HFFc6 (cell line): Measurements from ENCODE around the gene PRH2. TPM values are rescaled to one million over a fixed set of nuclear protein-coding genes. Genes with fewer than 3 reads are reported as not detected.

Experiments used
- DNase-seq: peaks from one replicate; pipeline ENCODE4 v3.0.0-alpha.2; 2018
- H3K27ac Mint-ChIP-seq: 2 replicates; pipeline ENCODE4 v1.8.0; 2020; ENCODE audit warnings: mild to moderate bottlenecking, mixed read lengths
- H3K27me3 Mint-ChIP-seq: 2 replicates; pipeline ENCODE4 v1.8.0; 2021; ENCODE audit warnings: mild to moderate bottlenecking, moderate library complexity, mixed read lengths; ENCODE audit not compliant: insufficient read depth
- H3K36me3 Mint-ChIP-seq: 2 replicates; pipeline ENCODE4 v1.8.0; 2021; ENCODE audit warnings: low read depth, mixed read lengths
- H3K4me1 Mint-ChIP-seq: 2 replicates; pipeline ENCODE4 v1.8.0; 2020; ENCODE audit warnings: low read depth, mixed read lengths
- H3K4me3 Mint-ChIP-seq: 2 replicates; pipeline ENCODE4 v1.8.0; 2020; ENCODE audit warnings: mild to moderate bottlenecking, moderate library complexity, mixed read lengths
- H3K9me3 Mint-ChIP-seq: 2 replicates; pipeline ENCODE4 v1.8.0; 2020; ENCODE audit warnings: mild to moderate bottlenecking, mixed read lengths
- CTCF ChIP-seq: fragments of 200-600 bp; sonication (generic); IDR thresholded peaks from 2 replicates; pipeline ENCODE4 v1.5.0; 2021; ENCODE audit warnings: antibody characterized with exemption, mild to moderate bottlenecking
- long read RNA-seq: library from polyadenylated mRNA; unstranded; transcript quantifications from one replicate; pipeline ENCODE4 v2.0.0, GENCODE V29; 2019
- total RNA-seq, 6 experiments: library from RNA; stranded (reverse); fragmentation: NEBNext Ultra II Directional; extraction: Animal tissue kit (Norgen Biotek cat#: 25700); gene quantifications; 2 replicates in 1 of 6; 3 replicates in 5 of 6; pipeline ENCODE4 v1.2.3, GENCODE V29; 2021

Gene PRH2
- not detected for total RNA-seq
- long read RNA-seq = 0 reads

GRCh38 chr12:10928746-10929286 is at the start of gene PRH2:
Gene PRH2, plus strand, starts transcription at chr12:10929236. Its CDS starts 38 bp downstream, at chr12:10929274.
- no peak within 1 kb of the TSS for H3K27ac Mint-ChIP-seq
- H3K27me3 Mint-ChIP-seq = no peaks in the 10 kb centered on the region; the same call in 1 of the 2 replicates
- no peak for TF ChIP-seq CTCF
- no peak for DNase-seq
- no peaks in the 10 kb centered on the region; the same call in 1 of the 2 replicates for H3K36me3 Mint-ChIP-seq
- H3K4me1 Mint-ChIP-seq = no peaks in the 10 kb centered on the region
- no peak within 1 kb of the TSS for H3K4me3 Mint-ChIP-seq
- no peaks in the 10 kb centered on the region for H3K9me3 Mint-ChIP-seq

- Mint-ChIP-seq H3K4me1 (no peaks in the 10 kb centered on the region), H3K27me3 (no peaks in the 10 kb centered on the region; the same call in 1 of the 2 replicates), H3K9me3 (no peaks in the 10 kb centered on the region), H3K4me3 (no peak within 1 kb of the TSS), H3K27ac (no peak within 1 kb of the TSS), H3K36me3 (no peaks in the 10 kb centered on the region)
- no peak for TF ChIP-seq CTCF
- DNase-seq = no peak
Measured at GRCh38 chr12:10884086-10884725, 44.8 kb upstream of the PRH2 start, which contains the start of gene PRH1. Gene PRH1, minus strand, starts transcription at chr12:10884255. Its CDS starts 38 bp downstream, at chr12:10884217.

GRCh38 chr12:10889226-10889625 is 39.8 kb upstream of the PRH2 start:
- DNase-seq = no peak
- no peaks in the 10 kb centered on the region; the same call in 1 of the 2 replicates for H3K27me3 Mint-ChIP-seq
- no peak for TF ChIP-seq CTCF
- no peak overlapping the region for H3K4me3 Mint-ChIP-seq
- no peaks in the 10 kb centered on the region for H3K4me1 Mint-ChIP-seq
- H3K9me3 Mint-ChIP-seq = no peaks in the 10 kb centered on the region
- H3K27ac Mint-ChIP-seq = no peak overlapping the region
- H3K36me3 Mint-ChIP-seq = no peaks in the 10 kb centered on the region

GRCh38 chr12:10891937-10892336 is 37.1 kb upstream of the PRH2 start:
- Mint-ChIP-seq H3K36me3 (no peaks in the 10 kb centered on the region), H3K4me1 (no peaks in the 10 kb centered on the region), H3K4me3 (no peak overlapping the region), H3K9me3 (no peaks in the 10 kb centered on the region), H3K27ac (no peak overlapping the region), H3K27me3 (no peaks in the 10 kb centered on the region; the same call in 1 of the 2 replicates)
- no peak for DNase-seq
- TF ChIP-seq CTCF = no peak

- Mint-ChIP-seq H3K36me3 (no peaks in the 10 kb centered on the region), H3K27me3 (no peaks in the 10 kb centered on the region; the same call in 1 of the 2 replicates), H3K4me3 (no peak overlapping the region), H3K9me3 (no peaks in the 10 kb centered on the region), H3K27ac (no peak overlapping the region), H3K4me1 (no peaks in the 10 kb centered on the region)
- no peak for DNase-seq
- no peak for TF ChIP-seq CTCF
Measured at GRCh38 chr12:10896854-10897253, 32.2 kb upstream of the PRH2 start.
